Measurements from ENCODE around the gene ZSWIM4.

ZSWIM4 gene

DNA sequence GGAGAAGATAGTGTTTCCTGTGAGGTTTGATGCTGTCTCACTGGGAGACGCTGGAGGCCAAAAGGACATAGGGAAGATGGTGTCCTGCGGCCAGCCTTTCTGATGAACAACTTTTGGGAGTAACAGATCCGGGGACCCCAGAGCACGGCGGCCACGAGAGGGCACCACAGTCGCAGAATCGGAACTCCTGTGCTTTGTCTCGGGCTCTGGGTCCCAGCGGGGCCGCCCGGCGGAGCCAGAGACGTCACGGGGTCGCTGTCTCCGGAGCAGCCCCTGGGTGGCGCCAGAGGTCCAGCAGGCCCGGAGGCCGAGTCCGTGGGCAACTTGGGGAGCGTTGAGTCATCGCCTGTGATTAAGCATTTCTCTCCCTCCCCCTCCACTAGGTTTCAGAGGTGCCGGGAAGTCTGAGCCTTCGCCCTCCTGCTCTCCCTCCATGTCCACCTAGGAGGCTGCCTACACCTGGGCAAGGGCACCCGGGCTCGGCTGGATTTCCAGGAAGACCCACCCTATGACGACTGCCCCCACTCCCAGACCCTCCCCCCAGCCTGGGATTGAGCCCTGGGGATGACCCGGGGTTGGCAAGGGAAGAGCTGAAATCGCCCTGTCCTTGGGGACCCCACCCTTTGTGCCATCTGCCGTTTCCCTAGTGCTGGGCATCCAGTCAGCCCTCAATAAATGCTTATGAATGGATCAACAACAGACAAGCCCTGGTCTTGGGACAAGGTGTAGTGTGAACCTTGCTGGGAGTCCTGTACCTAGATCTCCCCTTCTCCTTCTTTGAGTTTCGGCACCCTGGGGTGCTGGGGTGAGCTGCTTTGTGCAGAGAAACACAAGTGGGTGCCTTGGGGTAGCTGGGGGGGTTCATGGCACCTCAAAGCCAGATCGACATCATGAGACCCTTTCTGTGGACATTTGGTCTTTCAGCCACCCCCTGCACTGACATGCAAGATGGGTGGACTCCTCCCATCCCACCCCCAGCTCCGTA is 85.1 kb downstream of the ZSWIM4 start:
- Histone ChIP-seq H3K36me3 (ENCODE audit: low read depth) (no peaks in the 10 kb centered on the region), H3K27ac (ENCODE audit: poor library complexity, severe bottlenecking) (peak overlapping the region; percentile 44), H3K27me3 (ENCODE audit: insufficient read depth, poor library complexity, severe bottlenecking) (no peaks in the 10 kb centered on the region), H3K4me3 (ENCODE audit: severe bottlenecking) (no peak overlapping the region), H3K9me3 (ENCODE audit: severe bottlenecking) (no peaks in the 10 kb centered on the region), H3K4me1 (ENCODE audit: insufficient read depth, poor library complexity, severe bottlenecking) (peaks cover 5% of the 10 kb centered on the region)
- DNase-seq (ENCODE audit: low spot score) (peak; percentile 93), ATAC-seq (ENCODE audit: low read depth) (peak; percentile 86)
- TF ChIP-seq, protein P1, sequence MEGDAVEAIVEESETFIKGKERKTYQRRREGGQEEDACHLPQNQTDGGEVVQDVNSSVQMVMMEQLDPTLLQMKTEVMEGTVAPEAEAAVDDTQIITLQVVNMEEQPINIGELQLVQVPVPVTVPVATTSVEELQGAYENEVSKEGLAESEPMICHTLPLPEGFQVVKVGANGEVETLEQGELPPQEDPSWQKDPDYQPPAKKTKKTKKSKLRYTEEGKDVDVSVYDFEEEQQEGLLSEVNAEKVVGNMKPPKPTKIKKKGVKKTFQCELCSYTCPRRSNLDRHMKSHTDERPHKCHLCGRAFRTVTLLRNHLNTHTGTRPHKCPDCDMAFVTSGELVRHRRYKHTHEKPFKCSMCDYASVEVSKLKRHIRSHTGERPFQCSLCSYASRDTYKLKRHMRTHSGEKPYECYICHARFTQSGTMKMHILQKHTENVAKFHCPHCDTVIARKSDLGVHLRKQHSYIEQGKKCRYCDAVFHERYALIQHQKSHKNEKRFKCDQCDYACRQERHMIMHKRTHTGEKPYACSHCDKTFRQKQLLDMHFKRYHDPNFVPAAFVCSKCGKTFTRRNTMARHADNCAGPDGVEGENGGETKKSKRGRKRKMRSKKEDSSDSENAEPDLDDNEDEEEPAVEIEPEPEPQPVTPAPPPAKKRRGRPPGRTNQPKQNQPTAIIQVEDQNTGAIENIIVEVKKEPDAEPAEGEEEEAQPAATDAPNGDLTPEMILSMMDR (IDR thresholded peaks at IDR 0.05; ENCODE audit: poor library complexity, severe bottlenecking): peak; percentile 99

DNA sequence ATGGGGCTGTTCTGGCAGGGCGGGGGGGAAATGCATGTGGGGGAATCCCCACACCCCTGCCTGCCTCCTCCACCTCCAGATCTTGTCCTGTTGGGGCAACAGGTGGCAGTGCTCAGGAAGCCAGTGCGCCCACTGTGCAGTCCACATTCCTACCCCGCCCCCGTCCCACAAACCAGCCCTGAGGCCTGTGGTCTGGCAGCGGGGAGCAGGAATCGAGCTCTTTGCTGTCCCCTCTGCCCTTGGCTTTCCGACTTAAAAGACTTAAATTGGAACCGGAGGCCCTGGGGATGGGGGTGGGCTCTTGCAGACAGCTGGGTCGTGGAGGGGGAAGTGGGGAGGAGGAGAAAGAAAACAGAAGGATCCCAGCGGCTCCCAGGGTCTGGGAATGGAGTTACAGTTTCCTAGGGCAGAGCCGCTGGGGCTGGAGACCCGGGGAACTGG is 86.0 kb downstream of the ZSWIM4 start:
- no peak overlapping the region for H3K4me3 ChIP-seq (ENCODE audit: severe bottlenecking)
- no peak overlapping the region for H3K27ac ChIP-seq (ENCODE audit: poor library complexity, severe bottlenecking)
- peaks cover 5% of the 10 kb centered on the region for H3K4me1 ChIP-seq (ENCODE audit: insufficient read depth, poor library complexity, severe bottlenecking)
- H3K27me3 ChIP-seq (ENCODE audit: insufficient read depth, poor library complexity, severe bottlenecking): no peaks in the 10 kb centered on the region
- H3K36me3 ChIP-seq (ENCODE audit: low read depth): no peaks in the 10 kb centered on the region
- ATAC-seq (ENCODE audit: low read depth) (no peak), DNase-seq (ENCODE audit: low spot score) (no peak)
- TF ChIP-seq, protein P1 (IDR thresholded peaks at IDR 0.05; ENCODE audit: poor library complexity, severe bottlenecking): no peak
- H3K9me3 ChIP-seq (ENCODE audit: severe bottlenecking): no peaks in the 10 kb centered on the region

Data from RWPE2 (cell line).